Thymus (tissue), 11 donors: Measurements from ENCODE around the gene PSD. TPM values are rescaled to one million over a fixed set of nuclear protein-coding genes. Genes with fewer than 3 reads are reported as not detected.

Source experiments
- DNase-seq, 9 donors: peaks; one replicate each; pipeline ENCODE4 v3.0.0-alpha.2; 2013; ENCODE audit warnings: low spot score in 9 of 9, low read depth in 6 of 9, missing footprints in 1 of 9
- H3K27ac ChIP-seq, 2 donors: one replicate each; pipeline ENCODE4 v1.5.1; 2013; ENCODE audit warnings: control low read depth in 1 of 2, low read depth in 1 of 2, low read length in 1 of 2, mild to moderate bottlenecking in 1 of 2, moderate library complexity in 1 of 2
- H3K27me3 ChIP-seq, 2 donors: one replicate each; pipeline ENCODE4 v1.5.1; 2013; ENCODE audit warnings: low read length in 1 of 2; ENCODE audit not compliant: control insufficient read depth in 2 of 2, insufficient read depth in 1 of 2
- H3K36me3 ChIP-seq, 2 donors: one replicate each; pipeline ENCODE4 v1.5.1; 2013; ENCODE audit warnings: low read length in 1 of 2, mild to moderate bottlenecking in 1 of 2, moderate library complexity in 1 of 2; ENCODE audit not compliant: control insufficient read depth in 2 of 2, insufficient read depth in 2 of 2
- H3K4me1 ChIP-seq, 2 donors: one replicate each; pipeline ENCODE4 v1.5.1; 2013; ENCODE audit warnings: low read length in 2 of 2; ENCODE audit not compliant: control insufficient read depth in 2 of 2, insufficient read depth in 2 of 2
- H3K4me3 ChIP-seq, 2 donors: one replicate each; pipeline ENCODE4 v1.5.1; 2013; ENCODE audit warnings: low read length in 2 of 2, control low read depth in 1 of 2, mild to moderate bottlenecking in 1 of 2
- H3K9me3 ChIP-seq, 2 donors: one replicate each; pipeline ENCODE4 v1.5.1; 2013; ENCODE audit warnings: low read length in 1 of 2, mild to moderate bottlenecking in 1 of 2; ENCODE audit not compliant: control insufficient read depth in 2 of 2, insufficient read depth in 1 of 2
- WGBS: extraction: QIAGEN DNeasy Blood & Tissue Kit; methylation state at CpG from one replicate; pipeline ENCODE4 v1.1.7; 2013; 5-methylcytosine and 5-hydroxymethylcytosine counted together
- polyA plus RNA-seq: library from polyadenylated mRNA; stranded (reverse); fragments of 200-250 nt; gene quantifications from one replicate; pipeline ENCODE4 v1.2.3, GENCODE V29; 2013
- total RNA-seq: library from RNA; stranded (reverse); fragments of 120-200 nt; gene quantifications from one replicate; pipeline ENCODE4 v1.2.4, GENCODE V29; 2013
- donor health status: healthy.

The PSD gene
- total and polyA plus RNA-seq, 2 donors, result 3.8 to 4.6 TPM

- DNase-seq, result no peak
- WGBS, result 39% methylated on average over 30 of the region's 30 CpGs
- H3K4me3 ChIP-seq, result peak overlapping the region; percentile 49 to 84
- H3K27me3 ChIP-seq, result peaks cover 3 to 49% of the 10 kb centered on the region in 2 donors
- no peaks in the 10 kb centered on the region for H3K9me3 ChIP-seq
- peaks cover 0 to 15% of the 10 kb centered on the region in 2 donors for H3K36me3 ChIP-seq
- H3K4me1 ChIP-seq, result peaks cover 10 to 43% of the 10 kb centered on the region in 2 donors
- peak overlapping the region; percentile 83 to 98 for H3K27ac ChIP-seq
These were observed 25.0 kb downstream of the PSD start for GRCh38 chr10:102393411-102394078.

GRCh38 chr10:102392306-102392705, 26.3 kb downstream of the PSD start:
- Histone ChIP-seq H3K9me3 (no peaks in the 10 kb centered on the region), H3K36me3 (peaks cover 0 to 4% of the 10 kb centered on the region in 2 donors), H3K27me3 (peaks cover 3 to 47% of the 10 kb centered on the region in 2 donors), H3K4me3 (no peak overlapping the region), H3K27ac (no peak overlapping the region), H3K4me1 (peaks cover 10 to 37% of the 10 kb centered on the region in 2 donors)
- no peak for DNase-seq
- WGBS, result 95% methylated on average over 5 of the region's 5 CpGs

GRCh38 chr10:102389894-102390293, 28.7 kb downstream of the PSD start:
- DNase-seq, result no peak
- Histone ChIP-seq H3K9me3 (no peaks in the 10 kb centered on the region), H3K4me3 (no peak overlapping the region), H3K27ac (no peak overlapping the region), H3K27me3 (peaks cover 3 to 37% of the 10 kb centered on the region in 2 donors), H3K36me3 (no peaks in the 10 kb centered on the region), H3K4me1 (peaks cover 9 to 18% of the 10 kb centered on the region in 2 donors)
- WGBS, result 96% methylated on average over 3 of the region's 3 CpGs

- WGBS, result 87% methylated on average over 4 of the region's 4 CpGs
- Histone ChIP-seq H3K4me3 (no peak overlapping the region), H3K9me3 (no peaks in the 10 kb centered on the region), H3K4me1 (no peaks in the 10 kb centered on the region), H3K27ac (no peak overlapping the region), H3K36me3 (peaks cover 31 to 33% of the 10 kb centered on the region in 2 donors), H3K27me3 (no peaks in the 10 kb centered on the region)
- no peak for DNase-seq
These were observed 33.8 kb downstream of the PSD start for GRCh38 chr10:102384606-102385429.

GRCh38 chr10:102384053-102384452, 34.5 kb downstream of the PSD start:
- Histone ChIP-seq H3K9me3 (no peaks in the 10 kb centered on the region), H3K36me3 (peaks cover 38 to 40% of the 10 kb centered on the region in 2 donors), H3K4me1 (no peaks in the 10 kb centered on the region), H3K27ac (no peak overlapping the region), H3K27me3 (no peaks in the 10 kb centered on the region), H3K4me3 (no peak overlapping the region)
- no peak for DNase-seq
- WGBS, result 74% methylated on average over 6 of the region's 6 CpGs

- DNase-seq, result no peak
- H3K36me3 ChIP-seq, result peaks cover 42 to 49% of the 10 kb centered on the region in 2 donors
- 98% methylated on average over 8 of the region's 8 CpGs for WGBS
- H3K4me1 ChIP-seq, result no peaks in the 10 kb centered on the region
- H3K27me3 ChIP-seq, result no peaks in the 10 kb centered on the region
- H3K9me3 ChIP-seq, result no peaks in the 10 kb centered on the region
- no peak overlapping the region for H3K4me3 ChIP-seq
- H3K27ac ChIP-seq, result no peak overlapping the region
These were observed 35.7 kb downstream of the PSD start for GRCh38 chr10:102382871-102383270.

GRCh38 chr10:102381983-102382382, 36.6 kb downstream of the PSD start:
- no peaks in the 10 kb centered on the region for H3K9me3 ChIP-seq
- no peaks in the 10 kb centered on the region for H3K4me1 ChIP-seq
- H3K27ac ChIP-seq, result no peak overlapping the region
- H3K4me3 ChIP-seq, result no peak overlapping the region
- no peaks in the 10 kb centered on the region for H3K27me3 ChIP-seq
- no peak for DNase-seq
- H3K36me3 ChIP-seq, result peaks cover 44 to 54% of the 10 kb centered on the region in 2 donors
- WGBS, result 98% methylated on average over 9 of the region's 9 CpGs

GRCh38 chr10:102379383-102379782, 39.2 kb downstream of the PSD start:
- Histone ChIP-seq H3K9me3 (no peaks in the 10 kb centered on the region), H3K4me1 (no peaks in the 10 kb centered on the region), H3K36me3 (peaks cover 65 to 74% of the 10 kb centered on the region in 2 donors), H3K27ac (no peak overlapping the region), H3K27me3 (no peaks in the 10 kb centered on the region), H3K4me3 (no peak overlapping the region)
- over 99% methylated on average over 6 of the region's 6 CpGs for WGBS
- DNase-seq, result no peak

GRCh38 chr10:102376901-102377300, 41.7 kb downstream of the PSD start:
- H3K27me3 ChIP-seq, result no peaks in the 10 kb centered on the region
- DNase-seq, result no peak
- no peaks in the 10 kb centered on the region for H3K9me3 ChIP-seq
- peaks cover 56 to 73% of the 10 kb centered on the region in 2 donors for H3K36me3 ChIP-seq
- 99% methylated on average over 12 of the region's 12 CpGs for WGBS
- no peak overlapping the region for H3K4me3 ChIP-seq
- no peaks in the 10 kb centered on the region for H3K4me1 ChIP-seq
- no peak overlapping the region for H3K27ac ChIP-seq
